ENCODE measurements around the gene ELOVL6.

- no peak for TF ChIP-seq SMC3 (IDR thresholded peaks at IDR 0.05; ENCODE audit: low read depth, low read length)
- no peak for TF ChIP-seq RAD21 (IDR thresholded peaks at IDR 0.05; ENCODE audit: low read length)
- TF ChIP-seq, protein P1, sequence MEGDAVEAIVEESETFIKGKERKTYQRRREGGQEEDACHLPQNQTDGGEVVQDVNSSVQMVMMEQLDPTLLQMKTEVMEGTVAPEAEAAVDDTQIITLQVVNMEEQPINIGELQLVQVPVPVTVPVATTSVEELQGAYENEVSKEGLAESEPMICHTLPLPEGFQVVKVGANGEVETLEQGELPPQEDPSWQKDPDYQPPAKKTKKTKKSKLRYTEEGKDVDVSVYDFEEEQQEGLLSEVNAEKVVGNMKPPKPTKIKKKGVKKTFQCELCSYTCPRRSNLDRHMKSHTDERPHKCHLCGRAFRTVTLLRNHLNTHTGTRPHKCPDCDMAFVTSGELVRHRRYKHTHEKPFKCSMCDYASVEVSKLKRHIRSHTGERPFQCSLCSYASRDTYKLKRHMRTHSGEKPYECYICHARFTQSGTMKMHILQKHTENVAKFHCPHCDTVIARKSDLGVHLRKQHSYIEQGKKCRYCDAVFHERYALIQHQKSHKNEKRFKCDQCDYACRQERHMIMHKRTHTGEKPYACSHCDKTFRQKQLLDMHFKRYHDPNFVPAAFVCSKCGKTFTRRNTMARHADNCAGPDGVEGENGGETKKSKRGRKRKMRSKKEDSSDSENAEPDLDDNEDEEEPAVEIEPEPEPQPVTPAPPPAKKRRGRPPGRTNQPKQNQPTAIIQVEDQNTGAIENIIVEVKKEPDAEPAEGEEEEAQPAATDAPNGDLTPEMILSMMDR (conservative IDR thresholded peaks at IDR 0.05; ENCODE audit: low read depth, low read length) = no peak
- TF ChIP-seq POLR2A (IDR thresholded peaks at IDR 0.05; ENCODE audit: low read depth, low read length) = no peak
- no peak for TF ChIP-seq MXI1 (IDR thresholded peaks at IDR 0.05; ENCODE audit: borderline replicate concordance, low read depth, low read length)
- TF ChIP-seq RFX5 (IDR thresholded peaks at IDR 0.05; ENCODE audit: low read depth, low read length) = no peak
- no peak for TF ChIP-seq RCOR1 (IDR thresholded peaks at IDR 0.05; ENCODE audit: insufficient replicate concordance, low read length)
These were observed 70.4 kb downstream of the ELOVL6 start for GRCh38 chr4:110128029-110128428.
